Endometrium (tissue), 2 donors: ENCODE data around the gene SAMD1.
"Not testable (repeated sequence)": the region's sequence is repeated elsewhere in the genome, so short reads cannot be mapped to it uniquely, and the experiment has no call there.

Source experiments
- FAIRE-seq: peaks from 2 replicates; lab custom pipeline; 2012; peaks lifted over from hg19 to GRCh38; lab: Jason Lieb, UNC
- donor health status: control.
- donor health status: control.

SAMD1 gene

DNA sequence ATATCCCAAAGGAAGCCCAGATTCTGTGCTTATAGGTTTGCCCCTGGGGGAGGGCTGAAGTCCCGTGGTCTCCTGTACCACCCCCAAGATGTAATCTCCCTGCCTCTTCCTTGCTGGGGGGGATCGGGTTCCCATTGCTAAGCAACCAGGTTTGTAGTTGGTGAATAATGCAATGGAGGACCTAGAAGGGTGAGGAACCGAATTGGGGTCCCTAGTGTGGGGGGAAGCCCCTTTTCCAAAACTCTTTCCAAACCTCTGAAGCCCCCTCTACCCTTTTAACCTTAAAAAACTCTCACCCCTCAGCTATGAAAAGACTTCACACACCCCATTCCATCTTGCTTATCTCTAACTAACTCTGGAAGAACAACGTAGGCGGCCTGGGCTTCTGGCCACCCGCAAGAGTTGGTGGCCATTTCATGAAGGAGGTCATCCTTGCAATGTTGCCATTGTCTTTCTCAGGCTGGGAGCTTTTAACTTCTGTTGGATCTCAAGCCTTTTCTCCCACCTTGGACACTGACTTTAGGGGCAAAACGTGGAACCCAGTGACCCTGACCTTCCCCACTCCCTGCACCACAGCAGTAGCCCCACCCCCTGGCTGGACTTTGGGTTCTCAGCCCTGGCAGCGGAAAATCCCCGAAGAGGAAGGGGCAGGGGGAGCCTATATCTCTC, 29.3 kb downstream of the SAMD1 start:
- FAIRE-seq: no peak

GRCh38 chr19:14059652-14060155, 30.8 kb downstream of the SAMD1 start:
- FAIRE-seq: no peak

GRCh38 chr19:14059093-14059480, 31.5 kb downstream of the SAMD1 start:
- FAIRE-seq: no peak

- FAIRE-seq: no peak
Measured at GRCh38 chr19:14058182-14059092, 32.1 kb downstream of the SAMD1 start.

DNA sequence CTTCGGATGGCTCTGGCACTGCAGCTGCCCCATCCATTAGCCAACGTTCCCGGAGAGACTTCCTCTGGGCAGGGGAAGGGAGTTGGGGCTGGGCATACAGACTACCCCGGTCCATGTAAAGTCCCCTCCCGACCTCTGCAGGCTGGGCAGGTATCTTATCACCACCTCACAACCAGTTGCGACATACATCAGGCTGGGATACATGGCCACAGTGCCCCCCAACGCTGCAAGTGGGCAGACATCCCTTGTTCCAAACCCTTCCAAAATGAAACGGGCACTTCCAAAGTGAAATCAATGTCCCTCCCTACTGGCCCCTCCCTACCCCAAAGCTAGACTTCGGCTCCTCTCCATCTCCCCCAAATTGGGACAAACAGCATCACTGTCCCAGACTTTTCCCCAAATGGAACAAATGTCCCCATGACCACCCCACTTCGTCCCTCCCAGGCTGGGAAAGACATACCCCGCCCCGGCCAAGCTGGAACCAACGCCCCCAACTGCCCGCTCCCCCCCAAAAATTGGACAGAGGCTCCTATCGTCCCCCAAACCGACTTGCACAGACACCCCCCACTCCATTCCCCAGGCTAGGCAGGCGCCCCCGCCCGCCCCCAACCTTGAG, 33.7 kb downstream of the SAMD1 start:
- FAIRE-seq: no peak

DNA sequence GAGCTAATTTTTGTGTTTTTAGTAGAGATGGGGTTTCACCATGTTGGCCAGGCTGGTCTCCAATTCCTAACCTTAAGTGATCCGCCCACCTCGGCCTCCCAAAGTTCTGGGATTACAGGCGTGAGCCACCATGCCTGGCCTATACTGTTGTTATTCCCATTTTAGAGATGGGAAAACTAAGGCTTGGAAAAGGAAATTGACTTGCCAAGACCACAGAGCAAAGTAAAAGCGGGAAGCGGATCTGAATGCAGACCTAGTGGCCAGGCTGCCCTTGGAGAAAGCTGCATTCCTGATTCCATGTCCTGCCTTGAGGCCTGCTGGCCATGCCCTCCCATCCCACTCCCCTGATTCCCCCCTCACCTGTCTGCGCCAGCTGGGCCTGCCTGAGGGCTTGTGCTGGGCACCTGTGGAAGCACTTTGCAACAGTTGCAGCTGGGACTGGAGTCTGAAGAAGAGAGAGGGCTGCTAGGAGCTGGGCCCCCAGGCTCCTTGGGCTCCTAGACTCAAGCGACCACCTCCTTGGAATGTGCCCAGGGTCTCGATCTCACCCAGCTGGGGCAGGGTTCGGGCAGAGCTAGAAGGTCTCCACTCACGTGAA, 34.4 kb downstream of the SAMD1 start:
- FAIRE-seq: no peak

DNA sequence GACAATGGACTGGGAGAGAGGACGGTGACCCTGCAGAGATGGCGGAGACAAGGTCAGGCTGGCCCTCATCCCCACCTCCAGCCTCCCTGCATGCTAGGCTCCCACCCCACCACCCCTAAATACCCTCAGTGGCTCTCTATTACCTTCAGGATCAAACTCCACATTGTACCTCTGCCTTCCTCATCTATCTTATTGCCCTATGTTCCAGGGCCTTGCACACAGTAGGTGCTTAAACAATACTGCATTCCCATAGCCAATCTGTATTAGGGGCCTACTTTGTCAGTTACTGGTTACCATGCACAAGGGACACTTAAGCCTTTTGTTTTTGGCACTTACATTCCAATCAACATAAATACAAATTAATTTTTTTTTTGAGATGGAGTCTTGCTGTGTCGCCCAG, 35.2 kb downstream of the SAMD1 start:
- no peak for FAIRE-seq

GRCh38 chr19:14054721-14055120, 35.8 kb downstream of the SAMD1 start:
- FAIRE-seq: no peak

- no peak for FAIRE-seq
Measured at GRCh38 chr19:14054099-14054498, 36.5 kb downstream of the SAMD1 start.

- no peak for FAIRE-seq
Measured at GRCh38 chr19:14053500-14053899, 37.1 kb downstream of the SAMD1 start.

- FAIRE-seq: no peak
Measured at GRCh38 chr19:14053032-14053431, 37.5 kb downstream of the SAMD1 start.

DNA sequence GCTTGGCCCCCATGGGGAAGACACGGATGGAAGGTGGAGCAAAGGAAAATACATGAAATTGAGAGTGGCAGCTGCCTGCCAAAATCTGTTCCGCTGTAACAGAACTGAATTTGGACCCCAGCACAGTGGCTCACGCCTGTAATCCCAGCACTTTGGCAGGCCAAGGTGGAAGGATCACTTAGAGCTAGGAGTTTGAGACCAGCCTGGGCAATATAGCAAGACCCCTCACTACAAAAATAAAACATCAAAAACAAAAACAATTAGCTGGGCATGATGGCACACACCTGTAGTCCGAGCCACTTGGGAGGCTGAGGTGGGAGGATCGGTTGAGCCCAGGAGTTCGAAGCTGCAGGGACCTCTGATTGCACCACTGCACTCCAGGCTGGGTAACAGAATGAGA, 38.1 kb downstream of the SAMD1 start:
- FAIRE-seq: no peak

GRCh38 chr19:14051980-14052379, 38.6 kb downstream of the SAMD1 start:
- FAIRE-seq: no peak

GRCh38 chr19:14050961-14051360, 39.6 kb downstream of the SAMD1 start:
- FAIRE-seq: not testable (repeated sequence)

DNA sequence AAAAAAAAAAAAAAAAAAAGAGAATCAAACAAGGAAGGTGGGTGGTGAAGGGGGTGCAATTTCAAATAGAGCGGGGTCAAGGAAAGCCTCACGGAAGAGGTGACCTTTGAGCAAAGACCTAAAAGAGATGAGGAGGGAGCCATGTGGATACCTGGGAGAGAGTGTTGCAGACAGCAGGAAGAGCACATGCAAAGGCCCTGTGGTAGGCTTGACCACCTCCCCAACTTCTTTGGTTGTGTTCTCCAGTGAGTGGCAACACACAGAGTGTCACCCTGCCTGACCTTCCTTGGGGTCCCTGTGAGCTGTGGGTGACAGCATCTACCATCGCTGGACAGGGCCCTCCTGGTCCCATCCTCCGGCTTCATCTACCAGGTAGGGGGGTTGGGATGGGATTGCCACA, 40.0 kb downstream of the SAMD1 start:
- FAIRE-seq: no peak

DNA sequence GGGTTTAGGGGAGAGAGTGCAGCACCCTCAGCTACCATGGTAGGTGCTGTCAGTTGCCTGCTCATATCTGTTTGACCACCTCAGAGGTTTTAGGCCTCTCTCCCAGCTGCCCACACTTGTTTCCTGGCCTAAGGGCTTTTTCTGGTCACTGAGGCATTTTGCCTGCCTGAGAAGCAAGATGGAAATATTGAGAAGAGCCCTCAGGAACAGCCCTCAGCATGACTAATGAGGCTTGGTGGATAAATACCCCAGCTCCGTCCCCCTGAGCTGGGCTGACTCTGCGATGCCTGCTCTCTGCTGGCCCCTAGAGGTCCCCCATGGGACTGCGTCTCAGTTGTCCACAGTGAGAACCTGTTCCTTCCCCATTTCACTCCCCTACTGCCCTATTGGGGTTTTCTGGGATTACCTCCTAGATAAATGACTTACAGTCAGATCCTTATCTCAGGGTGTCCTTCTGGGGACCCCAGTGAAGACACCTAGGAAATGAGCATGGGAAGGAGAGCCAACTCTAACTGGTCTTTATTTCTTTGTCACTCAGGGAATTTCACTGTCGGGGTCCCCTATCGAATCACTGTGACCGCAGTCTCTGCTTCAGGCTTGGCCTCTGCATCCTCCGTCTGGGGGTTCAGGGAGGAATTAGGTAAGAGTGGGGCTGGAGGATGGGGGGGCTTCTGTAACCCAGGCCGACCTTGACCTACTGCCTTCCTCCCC, 42.0 kb downstream of the SAMD1 start:
- FAIRE-seq: no peak

DNA sequence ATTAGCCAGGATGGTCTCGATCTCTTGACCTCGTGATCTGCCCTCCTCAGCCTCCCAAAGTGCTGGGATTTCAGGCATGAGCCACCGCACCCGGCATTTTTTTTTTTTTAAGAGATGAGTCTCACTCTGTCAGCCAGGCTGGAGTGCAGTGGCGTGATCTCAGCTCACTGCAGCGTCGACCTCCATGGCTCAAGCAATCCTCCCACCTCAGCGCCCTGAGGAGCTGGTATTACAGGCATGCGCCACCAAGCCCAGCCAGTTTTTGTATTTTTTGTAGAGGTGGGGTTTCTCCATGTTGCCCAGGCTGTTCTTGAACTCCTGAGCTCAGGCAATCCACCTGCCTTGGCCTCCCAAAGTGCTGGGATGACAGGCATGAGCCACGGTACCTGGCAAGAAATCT, 42.7 kb downstream of the SAMD1 start:
- not testable (repeated sequence) for FAIRE-seq

DNA sequence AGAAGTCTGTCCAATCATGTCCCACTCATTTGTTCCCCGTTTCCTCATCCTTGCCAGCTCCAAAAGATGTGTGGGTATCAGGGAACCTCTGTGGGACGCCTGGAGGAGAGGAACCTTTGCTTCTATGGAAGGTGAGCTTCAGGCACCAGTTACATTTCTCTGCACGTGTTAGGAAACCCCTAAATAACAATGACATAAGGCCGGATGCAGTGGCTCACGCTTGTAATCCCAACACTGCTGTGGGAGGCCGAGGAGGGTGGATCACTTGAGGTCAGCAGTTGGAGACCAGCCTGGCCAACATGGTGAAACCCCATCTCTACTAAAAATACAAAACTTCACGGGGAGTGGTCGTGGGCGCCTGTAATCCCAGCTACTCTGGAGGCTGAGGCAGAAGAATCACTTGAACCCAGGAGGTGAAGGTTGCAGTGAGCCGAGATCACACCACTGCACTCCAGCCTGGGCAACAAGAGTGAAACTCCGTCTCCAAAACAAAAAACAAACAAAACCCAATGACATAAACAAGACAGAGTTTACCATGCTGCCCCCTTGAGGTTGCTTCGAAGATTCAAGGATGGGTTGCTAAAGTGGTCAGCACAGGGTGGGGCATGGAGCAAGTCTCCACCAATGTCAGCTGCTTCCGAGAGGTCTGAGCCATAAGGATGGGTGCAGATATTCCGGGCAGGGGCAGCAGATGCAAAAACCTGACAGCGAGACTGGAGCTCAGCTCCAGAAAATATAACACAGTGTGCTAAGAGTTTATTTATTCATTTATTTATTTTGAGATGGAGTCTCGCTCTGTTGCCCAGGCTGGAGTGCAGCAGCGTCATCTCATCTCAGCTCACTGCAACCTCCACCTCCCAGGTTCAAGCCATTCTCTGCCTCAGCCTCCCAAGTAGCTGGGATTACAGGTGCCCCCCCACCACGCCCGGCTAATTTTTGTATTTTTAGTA, 47.6 kb downstream of the SAMD1 start:
- FAIRE-seq: not testable (repeated sequence)

DNA sequence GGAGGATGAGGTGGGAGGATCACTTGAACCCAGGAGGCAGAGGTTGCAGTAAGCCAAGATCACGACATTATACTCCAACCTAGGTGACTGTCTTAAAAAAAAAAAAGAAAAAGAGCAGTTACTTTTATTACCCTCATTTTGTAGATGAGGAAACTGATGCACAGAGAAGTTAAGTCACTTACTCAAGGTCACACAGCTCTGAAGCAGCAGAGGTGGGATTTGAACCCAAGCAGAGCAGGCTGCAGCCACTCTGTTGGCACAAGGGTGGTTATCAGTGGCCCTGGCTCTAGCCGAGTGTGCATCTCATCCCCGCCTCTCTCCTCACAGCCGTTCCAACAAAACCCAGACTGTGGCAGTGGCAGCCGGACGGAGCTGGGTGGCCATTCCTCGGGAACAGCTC, 51.4 kb downstream of the SAMD1 start:
- no peak for FAIRE-seq
